NCI-H510A (cell line): ENCODE results near the gene SMYD1.
"Not testable (repeated sequence)": the region's sequence is repeated elsewhere in the genome, so short reads cannot be mapped to it uniquely, and the experiment has no call there.

ENCODE experiments used
- DNase-seq: peaks from one replicate; lab custom pipeline; 2025; lab: John Stamatoyannopoulos, UW

Gene SMYD1

GRCh38 chr2:88067598-88067997 is at the start of gene SMYD1:
Gene SMYD1, plus strand, starts transcription at chr2:88067825. Its CDS starts 40 bp downstream, at chr2:88067865.
- no peak for DNase-seq

GRCh38 chr2:88018077-88018805 is 49.4 kb upstream of the SMYD1 start:
- DNase-seq, result not testable (repeated sequence)

DNA sequence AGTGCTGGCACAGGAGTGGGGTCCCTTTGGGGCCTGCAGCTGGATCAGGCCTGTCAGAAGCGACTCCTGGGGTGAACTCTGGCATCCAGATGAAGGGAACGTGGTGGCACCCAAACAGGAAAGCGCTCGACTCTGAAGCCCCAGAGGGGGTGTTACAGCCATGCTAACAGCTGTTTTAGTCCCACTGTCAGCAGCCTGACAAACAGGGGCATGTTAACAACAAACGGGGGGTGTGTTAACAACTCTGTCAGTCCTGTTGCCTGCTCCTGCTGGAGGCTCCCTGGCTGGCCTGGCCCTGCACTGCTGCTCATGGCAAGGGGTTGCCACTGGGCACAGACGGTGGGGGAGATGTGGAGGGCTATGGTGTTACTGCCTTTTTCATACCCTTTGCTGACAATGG is 48.7 kb upstream of the SMYD1 start:
- DNase-seq, result no peak

GRCh38 chr2:88019985-88020384 is 47.6 kb upstream of the SMYD1 start:
- DNase-seq, result no peak

- DNase-seq, result no peak
Observed at GRCh38 chr2:88022669-88022921, 45.0 kb upstream of the SMYD1 start.

- no peak for DNase-seq
Observed at GRCh38 chr2:88024509-88024908, 43.1 kb upstream of the SMYD1 start.

- DNase-seq, result no peak
Observed at GRCh38 chr2:88027697-88028389, 39.8 kb upstream of the SMYD1 start.

DNA sequence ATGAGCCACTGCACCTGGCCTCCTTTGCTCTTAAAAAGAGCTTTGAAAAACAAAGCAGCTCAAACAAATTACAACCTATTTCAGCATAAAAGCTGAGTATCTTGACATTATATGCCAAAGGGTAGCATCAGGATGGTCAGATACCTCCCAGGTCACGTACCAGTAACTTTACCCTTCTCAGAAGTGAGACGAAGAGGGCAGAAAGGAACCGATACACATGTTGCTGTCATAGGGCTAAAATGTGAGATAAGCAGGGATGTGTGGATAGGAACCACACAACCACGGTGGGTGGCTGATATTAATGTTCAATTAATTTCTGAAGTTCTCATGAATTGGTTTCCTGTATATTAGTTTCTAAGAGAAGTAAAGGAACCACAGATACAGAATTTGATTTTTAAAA is 38.7 kb upstream of the SMYD1 start:
- DNase-seq, result no peak

DNA sequence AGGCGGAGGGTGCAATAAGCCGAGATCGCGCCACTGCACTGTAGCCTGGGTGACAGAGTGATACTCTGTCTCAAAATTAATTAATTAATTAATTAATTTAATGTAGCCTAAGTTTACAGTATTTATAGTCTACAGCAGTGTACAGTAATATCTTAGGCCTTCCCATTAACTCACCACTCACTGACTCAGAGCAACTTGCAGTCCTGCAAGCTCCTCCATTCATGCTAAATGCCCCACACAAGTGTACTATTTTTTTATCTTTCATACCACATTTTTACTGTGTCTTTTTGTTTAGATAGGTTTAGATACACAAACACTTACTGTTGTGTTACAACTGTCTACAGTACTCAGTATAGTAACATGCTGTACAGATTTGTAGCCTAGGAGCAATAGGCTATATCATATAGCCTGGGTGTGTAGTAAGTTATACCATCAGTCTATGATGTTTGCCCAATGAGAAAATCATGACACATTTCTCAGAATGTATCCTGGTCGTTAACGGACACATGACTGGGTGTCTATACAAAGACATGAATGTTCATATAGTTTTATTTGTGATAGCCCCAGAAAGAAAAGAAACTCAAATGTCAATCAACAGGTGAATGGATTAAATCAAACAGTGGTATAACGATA is 35.4 kb upstream of the SMYD1 start:
- no peak for DNase-seq

DNA sequence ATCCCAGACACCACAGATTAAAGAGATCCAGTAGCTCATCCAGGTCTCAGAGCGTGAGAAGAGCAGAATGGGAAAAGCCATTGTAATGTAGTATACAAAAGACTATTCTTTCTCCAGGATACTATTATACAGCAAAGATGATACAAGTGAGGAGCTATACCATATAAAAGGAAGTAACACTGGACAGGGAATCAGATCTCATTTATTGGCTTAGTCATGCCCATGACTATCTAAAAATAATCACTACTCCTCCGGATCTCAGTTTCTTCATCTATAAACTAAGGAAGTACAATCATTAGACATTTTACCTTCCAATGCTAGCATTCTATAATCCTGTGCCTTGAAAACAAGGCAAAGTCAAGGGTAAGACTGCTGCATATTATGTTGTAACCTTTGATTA is 31.4 kb upstream of the SMYD1 start:
- DNase-seq, result no peak

- no peak for DNase-seq
Observed at GRCh38 chr2:88036606-88037005, 31.0 kb upstream of the SMYD1 start.

GRCh38 chr2:88038263-88039105 is 29.1 kb upstream of the SMYD1 start:
- DNase-seq, result no peak

- DNase-seq, result no peak
Observed at GRCh38 chr2:88042476-88042875, 25.1 kb upstream of the SMYD1 start.

GRCh38 chr2:88045561-88045960 is 22.1 kb upstream of the SMYD1 start:
- DNase-seq, result not testable (repeated sequence)

DNA sequence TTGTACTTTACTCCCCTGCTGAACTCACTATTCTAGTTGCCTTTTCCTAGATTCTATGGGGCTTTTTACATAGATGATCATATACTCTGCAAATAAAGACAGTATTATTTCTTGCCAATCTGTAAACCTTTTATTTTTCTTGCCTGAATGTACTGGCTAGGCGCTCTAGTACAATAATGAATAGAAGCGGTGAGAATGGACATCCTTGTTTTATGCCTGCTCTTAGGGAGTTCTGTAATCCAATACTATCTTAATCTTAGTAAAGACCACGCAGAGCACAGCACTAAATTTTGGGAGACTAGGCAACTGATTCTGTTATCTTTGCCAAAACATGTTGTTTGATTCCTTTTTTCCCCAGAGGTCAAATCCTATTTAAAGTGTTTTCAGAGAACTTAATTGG is 19.1 kb upstream of the SMYD1 start:
- DNase-seq, result no peak

- DNase-seq, result no peak
Observed at GRCh38 chr2:88049622-88050021, 18.0 kb upstream of the SMYD1 start.

- no peak for DNase-seq
Observed at GRCh38 chr2:88051792-88052191, 15.8 kb upstream of the SMYD1 start.

- DNase-seq, result no peak
Observed at GRCh38 chr2:88053296-88053695, 14.3 kb upstream of the SMYD1 start.

DNA sequence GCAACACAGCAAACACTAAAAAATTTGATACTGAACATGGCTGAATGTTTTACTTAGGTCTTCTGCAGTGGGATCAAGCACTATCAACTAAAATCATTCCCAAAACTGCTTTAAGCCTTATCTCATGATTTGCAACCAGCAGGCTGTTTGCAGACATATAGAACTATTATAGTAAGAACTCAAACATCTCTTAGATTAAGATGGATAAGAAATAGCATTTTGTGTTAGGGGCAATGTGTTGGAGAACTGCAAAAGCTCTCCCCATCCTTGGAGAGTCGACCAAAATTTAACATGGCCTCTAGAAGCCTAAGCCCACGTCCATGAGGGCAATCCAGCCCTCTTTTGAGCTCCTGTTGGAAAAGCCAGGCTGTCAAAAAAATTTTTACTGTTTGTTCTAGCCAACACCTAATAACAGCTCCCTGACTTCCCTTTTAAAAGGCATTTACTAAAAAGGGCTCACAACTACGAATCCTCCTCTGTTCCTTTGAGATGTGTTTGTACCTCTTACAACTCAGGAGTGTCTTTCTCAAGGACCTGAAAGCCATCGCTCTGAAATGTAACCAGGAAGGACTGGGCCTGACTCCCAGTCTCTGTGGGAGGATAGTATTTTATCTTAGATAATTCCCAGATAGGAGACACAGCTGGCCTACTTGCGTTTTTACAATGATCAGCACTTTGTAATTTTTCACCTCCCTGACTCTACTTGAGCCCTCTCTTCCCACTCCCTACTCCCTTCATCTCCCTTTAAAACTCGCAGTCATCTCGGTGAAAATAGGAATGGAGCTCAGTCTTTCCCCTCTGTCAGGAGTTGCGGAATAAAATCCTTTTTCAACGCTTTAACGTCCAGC is 13.5 kb upstream of the SMYD1 start:
- DNase-seq, result no peak

DNA sequence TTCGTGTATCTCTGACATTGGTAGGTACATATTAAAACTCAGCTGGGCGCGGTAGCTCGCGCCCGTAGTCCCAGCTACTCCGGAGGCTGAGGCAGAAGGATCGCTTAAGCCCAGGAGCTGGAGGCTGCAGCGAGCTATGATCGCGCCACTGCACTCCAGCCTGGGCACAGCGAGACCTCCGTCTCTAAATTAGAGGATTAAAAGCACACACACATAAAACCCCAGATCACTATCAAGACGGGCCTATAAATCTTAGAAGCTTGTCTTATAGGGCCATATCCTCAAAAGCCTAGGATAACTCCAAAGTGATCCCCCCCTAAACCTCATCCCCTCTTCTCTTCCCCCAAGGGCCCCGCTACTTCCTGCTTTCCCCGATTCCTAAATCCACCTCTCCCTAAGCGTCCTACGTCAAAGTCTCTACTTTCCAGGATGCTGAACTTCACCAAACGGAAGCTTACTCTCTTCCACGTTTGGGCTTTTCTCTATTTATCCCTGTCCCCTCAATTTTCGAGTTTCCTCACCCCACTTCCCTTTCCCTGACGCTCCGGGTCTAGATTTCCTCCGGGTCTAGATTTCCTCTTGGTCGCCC is 12.7 kb upstream of the SMYD1 start:
- no peak for DNase-seq
